GM12878 (cell line): ENCODE data around the gene CCDC149. TPM values are rescaled to one million over a fixed set of nuclear protein-coding genes. Genes with fewer than 3 reads are reported as not detected.
A peak's percentile ranks its signal among the peaks of the same experiment; 100 is the strongest.

Experiments used
- ATAC-seq: fragments of 200-7000 bp; cut with Tn5 transposase; 3 replicates; pipeline ENCODE4 v1.9.1; 2020; ENCODE audit warnings: mild to moderate bottlenecking, moderate library complexity
- BruUV-seq: library from RNA; stranded (reverse); fragments of 400-500 nt; replicated peaks from 2 replicates; lab custom pipeline; 2021; lab: Mats Ljungman, UMichigan
- CTCF ChIA-PET: fragments of 300-600 bp; sonication (Branson Sonifier 250); formaldehyde crosslinking; extraction: SDS; loops from one replicate; lab custom pipeline; 2021; ENCODE audit warnings: inconsistent platforms; lab: Yijun Ruan, JAX
- POLR2A ChIA-PET: fragments of 350-600 bp; formaldehyde crosslinking; extraction: SDS; loops from one replicate; lab custom pipeline; 2021; ENCODE audit warnings: inconsistent platforms; lab: Charles Lee
- RAD21 ChIA-PET: fragments of 300-600 bp; sonication (Branson Sonifier 250); formaldehyde crosslinking; loops from one replicate; lab custom pipeline; 2023; ENCODE audit warnings: antibody characterized with exemption; ENCODE audit not compliant: unreplicated experiment; lab: Charles Lee
- SMC1A ChIA-PET: fragments of 300-600 bp; sonication (Branson Sonifier 250); formaldehyde crosslinking; loops from one replicate; lab custom pipeline; 2023; ENCODE audit not compliant: unreplicated experiment, uncharacterized antibody; lab: Charles Lee
- DNase-seq: peaks from one replicate; pipeline ENCODE4 v3.0.0-alpha.2; 2011; ENCODE audit warnings: low read depth, low spot score
- FAIRE-seq: peaks from 3 replicates; lab custom pipeline; 2011; peaks lifted over from hg19 to GRCh38; lab: Jason Lieb, UNC
- H2AFZ ChIP-seq: 2 replicates; pipeline ENCODE4 v1.6.0; 2011; ENCODE audit warnings: low read depth, low read length, control low read depth; ENCODE audit not compliant: control insufficient read depth
- H3K27ac ChIP-seq: 2 replicates; pipeline ENCODE4 v1.5.1; 2011; ENCODE audit warnings: control low read depth; ENCODE audit not compliant: control insufficient read depth, insufficient read depth
- H3K27me3 ChIP-seq, 2 experiments: replicated peaks in 1 of 2; 2 replicates each; pipeline versions ENCODE4 v1.6.0 to v1.6.1; 2011; ENCODE audit warnings: low read length in 1 of 2; ENCODE audit not compliant: control insufficient read depth in 2 of 2, insufficient read depth in 2 of 2
- H3K36me3 ChIP-seq, 2 experiments: 2 replicates each; pipeline ENCODE4 v1.5.1; 2011; ENCODE audit warnings: low read length in 1 of 2; ENCODE audit not compliant: control insufficient read depth in 2 of 2, insufficient read depth in 2 of 2
- H3K4me1 ChIP-seq: 2 replicates; pipeline ENCODE4 v1.6.1; 2011; ENCODE audit warnings: mild to moderate bottlenecking, low read length, moderate library complexity, mixed read lengths; ENCODE audit not compliant: control insufficient read depth, insufficient read depth
- H3K4me2 ChIP-seq: 2 replicates; pipeline ENCODE4 v1.6.0; 2011; ENCODE audit warnings: control low read depth; ENCODE audit not compliant: control insufficient read depth, insufficient read depth
- H3K4me3 ChIP-seq: fragments of 200-600 bp; sonication (generic); 2 replicates; pipeline ENCODE4 v1.5.1; 2016
- H3K79me2 ChIP-seq: 2 replicates; pipeline ENCODE4 v1.6.0; 2011; ENCODE audit warnings: low read length; ENCODE audit not compliant: control insufficient read depth, insufficient read depth
- H3K9ac ChIP-seq: 2 replicates; pipeline ENCODE4 v1.8.0; 2011; ENCODE audit warnings: low read length, control low read depth, mixed read lengths; ENCODE audit not compliant: control insufficient read depth, insufficient read depth
- H3K9me3 ChIP-seq: replicated peaks from 3 replicates; pipeline ENCODE4 v1.5.1; 2011; ENCODE audit warnings: mild to moderate bottlenecking, low read length; ENCODE audit not compliant: control insufficient read depth, insufficient read depth
- H4K20me1 ChIP-seq: 2 replicates; pipeline ENCODE4 v1.6.0; 2011; ENCODE audit not compliant: control insufficient read depth, insufficient read depth
- BRCA1 ChIP-seq: IDR thresholded peaks from 2 replicates; pipeline ENCODE4 v1.6.1; 2011; ENCODE audit warnings: low read depth, low read length, improper control_type of control experiment
- CBX5 ChIP-seq: sonication (generic); IDR thresholded peaks from 2 replicates; pipeline ENCODE4 v1.6.1; 2016; ENCODE audit warnings: low read depth, moderate library complexity, mild to moderate bottlenecking, inconsistent platforms
- GABPA ChIP-seq: IDR thresholded peaks from 2 replicates; pipeline ENCODE4 v1.6.1; 2014; ENCODE audit warnings: antibody characterized with exemption, low read depth, mild to moderate bottlenecking, inconsistent platforms
- GATAD2B ChIP-seq: fragments of 450-650 bp; conservative IDR thresholded peaks from 2 replicates; pipeline ENCODE4 v1.6.1; 2017; ENCODE audit warnings: low read depth, mild to moderate bottlenecking, moderate library complexity
- LARP7 ChIP-seq: fragments of 450-650 bp; IDR thresholded peaks from 2 replicates; pipeline ENCODE4 v1.6.1; 2017; ENCODE audit warnings: mild to moderate bottlenecking
- MEF2B ChIP-seq: fragments of 450-650 bp; IDR thresholded peaks from 2 replicates; pipeline ENCODE4 v1.6.1; 2018; ENCODE audit warnings: mild to moderate bottlenecking, moderate library complexity; ENCODE audit not compliant: partially characterized antibody, poor library complexity, severe bottlenecking
- MYB ChIP-seq: fragments of 150-350 bp; IDR thresholded peaks from 2 replicates; pipeline ENCODE4 v1.6.1; 2014; ENCODE audit warnings: mild to moderate bottlenecking, low read depth, low read length, borderline replicate concordance
- PML ChIP-seq: IDR thresholded peaks from 2 replicates; pipeline ENCODE4 v1.6.1; 2012; ENCODE audit warnings: low read length, inconsistent platforms
- SPI1 ChIP-seq: IDR thresholded peaks from 2 replicates; pipeline ENCODE4 v1.6.1; 2011; ENCODE audit warnings: low read depth, mild to moderate bottlenecking, low read length, moderate library complexity, borderline replicate concordance; ENCODE audit not compliant: insufficient read depth
- SUZ12 ChIP-seq: fragments of 200-600 bp; sonication (generic); IDR thresholded peaks from one replicate; pipeline ENCODE4 v1.6.1; 2018; ENCODE audit warnings: antibody characterized with exemption, mild to moderate bottlenecking; ENCODE audit not compliant: unreplicated experiment
- TAF1 ChIP-seq: IDR thresholded peaks from 2 replicates; pipeline ENCODE4 v1.6.1; 2011; ENCODE audit warnings: mild to moderate bottlenecking, low read depth, low read length, borderline replicate concordance
- WGBS: methylation state at CpG from one replicate; pipeline ENCODE4 v1.1.6; 2016; ENCODE audit warnings: low lambda C conversion rate; ENCODE audit not compliant: insufficient replicate concordance, insufficient coverage; ENCODE audit errors: missing lambda C conversion rate; 5-methylcytosine and 5-hydroxymethylcytosine counted together
- in situ Hi-C: fragments of 300-500 bp; cut with MboI; formaldehyde crosslinking; loops from 9 replicates; pipeline ENCODE4 v1.14.3; 2018; ENCODE audit warnings: mixed read lengths
- intact Hi-C: fragments of 100-400 bp; cut with micrococcal nuclease; formaldehyde crosslinking; loops from one replicate; pipeline ENCODE4 v1.14.2; 2022; ENCODE audit not compliant: unreplicated experiment
- polyA plus RNA-seq, 11 experiments: library from polyadenylated mRNA; depleted of rRNA in 4 of 11; unstranded in 6 of 11; stranded (reverse) in 5 of 11; fragments of >200 nt; fragmentation: Nextera tagmentation in 4 of 11; fragmentation: Illumina TruSeq in 1 of 11; extraction: Ambion mirVana in 4 of 11; extraction: Trizol in 1 of 11; gene quantifications; 1 replicate in 1 of 11; 2 replicates in 10 of 11; pipeline versions ENCODE4 v1.2.1 to v1.2.3, GENCODE V29; 2011 to 2016; ENCODE audit warnings: inconsistent platforms in 2 of 11, missing spikeins in 2 of 11, low read depth in 1 of 11
- total RNA-seq, 4 experiments: library from RNA; depleted of rRNA in 3 of 4; stranded (reverse); fragments of >200 nt in 3 of 4; fragmentation: Illumina TruSeq in 1 of 4; extraction: Trizol in 1 of 4; gene quantifications; 2 replicates each; pipeline versions ENCODE4 v1.2.1 to v1.2.3, GENCODE V29; 2013 to 2021

CCDC149 gene
- total and polyA plus RNA-seq, 10 of the 15 experiments (the other 5 are each of a cell fraction or from before 2014, with no cell fraction given), result 0.03 to 0.04 (median 0.04) TPM; not detected in 7

DNA sequence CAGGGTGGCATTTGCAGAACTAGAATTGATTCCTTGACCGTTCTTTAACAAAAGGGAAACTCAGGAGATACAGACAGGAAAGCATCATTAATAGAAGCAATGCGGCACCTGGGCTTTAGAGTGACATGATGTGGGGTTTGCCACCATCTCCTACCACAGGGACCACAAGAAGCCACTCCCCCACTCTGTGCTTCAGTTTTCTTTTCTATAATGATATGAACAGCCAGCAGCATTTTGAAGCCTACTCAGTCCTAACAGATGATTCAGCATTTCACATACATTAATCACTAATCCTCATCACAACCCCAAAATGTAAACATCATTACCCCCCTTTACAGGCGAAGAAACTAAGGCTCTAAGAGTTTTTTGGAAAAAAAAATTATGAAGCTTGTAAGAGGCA lies 22.9 kb downstream of the CCDC149 start (continued):
- TF ChIP-seq TAF1 (no peak), MYB (no peak), CBX5 (no peak), GATAD2B (no peak), MEF2B (no peak), LARP7 (no peak)

DNA sequence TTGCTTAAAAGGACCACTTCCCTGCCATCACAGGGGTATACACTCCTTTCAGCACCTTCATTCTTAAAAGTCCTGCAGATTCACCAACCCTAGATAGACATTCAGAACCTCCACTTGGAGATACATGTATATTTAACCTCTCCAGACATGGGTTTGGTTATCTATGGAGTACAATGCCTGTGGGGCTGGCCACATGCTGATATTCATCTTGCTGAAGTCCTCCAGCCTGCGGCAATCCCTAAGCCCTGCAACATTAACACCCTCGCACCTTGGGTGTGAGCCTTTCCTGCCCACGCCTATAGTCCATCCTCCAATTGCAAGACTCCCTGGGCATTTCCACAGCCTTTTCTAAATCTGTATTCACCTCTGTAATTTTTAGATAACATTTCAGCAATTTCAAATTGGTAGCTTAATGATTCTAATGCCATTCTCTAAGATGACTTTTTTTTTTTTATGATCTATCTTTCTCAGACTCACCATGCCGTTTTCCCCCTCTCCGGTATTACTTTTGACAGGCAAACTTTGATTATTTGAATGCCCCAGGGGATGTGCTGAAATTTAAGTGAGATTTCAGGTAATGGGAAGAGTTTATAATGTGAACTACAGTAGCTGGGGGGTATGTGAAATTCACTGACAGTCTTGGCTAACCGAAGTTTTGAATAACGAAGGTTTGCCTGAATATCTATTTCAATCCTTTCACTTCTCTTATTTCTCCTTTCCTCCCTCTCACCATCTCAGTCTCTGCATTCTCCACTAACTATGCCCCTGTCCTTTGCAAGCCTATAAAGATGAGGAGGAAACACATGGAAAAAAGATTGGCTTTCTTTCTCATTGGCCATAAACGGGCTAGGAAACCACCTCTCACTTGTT lies 24.1 kb downstream of the CCDC149 start:
- in situ Hi-C loops (no loop called here), intact Hi-C loops (no loop called here)
- no peaks in the 10 kb centered on the region for H3K79me2 ChIP-seq
- H2AFZ ChIP-seq, result no peak overlapping the region
- DNase-seq (no peak), ATAC-seq (no peak), FAIRE-seq (no peak)
- SMC1A ChIA-PET, result no interaction called here
- BruUV-seq, result no TSS peak
- RAD21 ChIA-PET, result no interaction called here
- no peaks in the 10 kb centered on the region for H3K9me3 ChIP-seq
- WGBS, result 20% methylated on average over 8 of the region's 8 CpGs
- no peaks in the 10 kb centered on the region for H4K20me1 ChIP-seq
- POLR2A ChIA-PET, result no interaction called here
- TF ChIP-seq BRCA1 (no peak), SPI1 (peak; percentile 19; the same call in 1 of the 2 replicates), GABPA (no peak), SUZ12 (no peak), TAF1 (no peak), PML (no peak)
- TF ChIP-seq, all 136 proteins: peak for 1
- H3K4me3 ChIP-seq, result no peak overlapping the region
- no peak overlapping the region; the same call in 1 of the 2 replicates for H3K4me2 ChIP-seq
- H3K27ac ChIP-seq, result no peak overlapping the region
- CTCF ChIA-PET, result interaction anchor here (0.6 kb wide), 1 partner anchor 335 kb away, joined by 5 read pairs; no protein-coding TSS in a partner anchor
- no peaks in the 10 kb centered on the region for H3K27me3 ChIP-seq
- no peaks in the 10 kb centered on the region; the same call in 1 of the 2 replicates for H3K4me1 ChIP-seq
- no peak overlapping the region for H3K9ac ChIP-seq
- no peaks in the 10 kb centered on the region for H3K36me3 ChIP-seq
